ENCODE data around the gene MEF2D. TPM values are rescaled to one million over a fixed set of nuclear protein-coding genes. Genes with fewer than 3 reads are reported as not detected.

The MEF2D gene
- total RNA-seq, 1 experiment from 2014 or later: 27.4 TPM

DNA sequence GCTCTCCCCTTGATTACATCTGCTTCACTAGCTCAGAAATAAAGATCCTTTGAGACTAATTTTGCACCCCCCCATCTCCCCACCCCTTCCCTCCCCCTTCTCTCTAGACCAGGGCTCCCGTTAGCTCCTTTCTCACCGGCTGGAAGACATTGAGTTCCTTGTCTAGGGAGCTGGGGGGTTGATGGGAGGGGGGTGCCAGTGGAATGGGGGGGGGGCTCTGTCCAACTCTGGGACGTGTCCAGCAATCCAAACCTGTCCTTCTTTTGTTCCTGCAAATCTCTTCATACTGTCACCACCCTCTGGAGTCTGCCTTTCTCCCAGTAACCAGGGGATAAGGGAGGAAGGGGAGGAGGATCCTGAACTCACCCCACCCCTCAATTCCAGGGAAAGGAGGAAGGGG, 69.7 kb downstream of the MEF2D start:
- DNase-seq (ENCODE audit: low spot score): no peak

DNA sequence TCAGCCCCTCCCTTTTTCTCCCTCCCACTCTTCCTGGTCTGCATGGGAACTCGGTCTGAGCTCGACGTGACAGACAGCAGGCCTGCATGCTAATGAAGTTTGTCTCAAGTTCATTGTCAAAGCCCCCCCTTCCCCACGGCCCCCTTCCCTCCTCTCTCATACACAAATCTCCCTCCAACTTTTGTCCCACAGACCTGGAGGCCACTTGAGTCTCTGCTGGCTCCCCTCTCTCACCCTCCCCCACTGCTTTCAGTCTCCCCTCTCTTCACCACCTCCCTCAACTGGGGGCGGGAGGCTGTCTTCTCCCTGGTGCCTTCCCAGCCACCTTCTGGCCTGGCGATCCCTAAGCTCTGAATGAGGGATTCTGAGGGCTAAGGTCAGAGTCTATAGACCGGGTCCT, 70.3 kb downstream of the MEF2D start:
- DNase-seq (ENCODE audit: low spot score): no peak

DNA sequence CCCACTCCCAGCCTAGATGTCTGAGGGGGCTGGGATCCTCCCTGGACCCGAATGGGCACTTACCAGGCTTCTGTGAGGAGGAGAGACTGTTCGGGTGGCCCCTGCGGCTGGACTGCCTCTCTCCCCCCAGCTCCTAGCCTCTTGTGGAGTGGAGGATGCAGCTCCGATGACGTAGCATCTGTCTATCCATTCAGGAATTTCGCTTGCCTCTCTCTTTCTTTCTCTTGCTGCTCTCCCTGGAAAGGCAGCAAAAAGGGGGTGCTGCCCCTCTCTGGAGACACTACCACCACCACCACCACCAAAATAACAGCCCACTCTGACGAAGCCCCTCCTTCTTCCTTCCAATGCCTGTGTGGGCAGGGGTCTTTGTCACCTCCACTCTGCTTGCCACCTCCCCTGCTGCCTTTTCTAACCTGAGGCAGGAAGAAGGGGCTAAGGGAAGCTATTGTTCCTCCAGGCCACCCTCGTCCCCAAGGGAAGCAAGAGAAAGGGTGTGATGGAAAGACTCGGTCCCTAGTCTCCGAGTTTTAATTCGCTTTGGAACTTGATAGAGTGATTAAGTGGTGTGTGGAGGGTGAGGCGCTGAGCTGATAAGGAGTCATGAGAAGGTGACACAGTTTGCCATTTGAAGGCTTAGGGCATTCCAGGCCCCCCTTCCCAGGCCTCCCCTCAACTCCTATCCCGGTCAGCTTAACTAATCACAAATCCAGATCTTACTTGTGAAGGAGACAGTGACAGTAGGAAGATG, 71.1 kb downstream of the MEF2D start:
- DNase-seq (ENCODE audit: low spot score): no peak

DNA sequence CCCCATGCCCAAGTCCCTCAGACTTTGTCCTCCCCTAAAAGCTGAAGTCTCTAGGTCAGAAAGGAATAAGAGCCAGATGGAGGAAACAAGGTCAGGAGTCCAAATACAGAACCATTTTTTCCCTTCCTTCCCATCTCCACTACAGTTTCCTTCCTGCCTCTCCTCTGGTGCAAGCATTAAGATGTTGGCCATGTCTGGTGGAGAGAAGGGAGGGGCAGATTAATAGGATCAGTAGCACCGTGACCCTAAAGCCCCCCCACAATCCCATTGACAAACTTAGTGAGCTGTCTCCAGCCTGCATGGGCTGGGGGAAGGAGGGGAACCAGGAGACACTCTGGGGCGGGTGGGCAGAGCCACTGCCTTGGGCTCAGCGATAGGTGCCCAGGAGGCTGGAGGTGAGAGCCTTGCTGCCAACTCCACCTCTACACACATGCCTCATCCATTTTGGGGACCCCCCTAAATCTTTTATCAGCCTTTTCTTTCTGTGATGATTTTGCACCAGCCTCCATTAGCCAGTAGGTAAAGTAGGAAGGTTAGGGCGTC, 71.8 kb downstream of the MEF2D start:
- no peak for DNase-seq (ENCODE audit: low spot score)

DNA sequence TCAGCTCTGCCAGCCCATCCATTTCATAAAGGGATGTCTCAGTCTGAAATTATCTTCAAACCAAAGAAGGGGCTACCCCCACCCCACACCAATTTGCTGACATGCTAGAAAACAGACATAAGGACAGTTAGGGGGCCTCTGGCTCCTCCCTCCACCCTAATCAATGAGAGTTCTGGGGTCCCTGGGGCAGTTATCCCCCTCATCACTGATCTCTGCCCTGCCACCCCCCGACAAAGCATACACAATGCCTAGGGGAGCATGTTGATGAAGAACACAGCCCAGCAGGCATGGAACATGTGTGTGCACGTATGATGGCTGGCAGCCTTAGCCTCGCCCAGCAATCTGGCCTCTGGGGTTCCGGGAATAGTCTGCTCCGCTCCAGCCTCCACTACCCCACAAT, 72.6 kb downstream of the MEF2D start:
- DNase-seq (ENCODE audit: low spot score): no peak

DNA sequence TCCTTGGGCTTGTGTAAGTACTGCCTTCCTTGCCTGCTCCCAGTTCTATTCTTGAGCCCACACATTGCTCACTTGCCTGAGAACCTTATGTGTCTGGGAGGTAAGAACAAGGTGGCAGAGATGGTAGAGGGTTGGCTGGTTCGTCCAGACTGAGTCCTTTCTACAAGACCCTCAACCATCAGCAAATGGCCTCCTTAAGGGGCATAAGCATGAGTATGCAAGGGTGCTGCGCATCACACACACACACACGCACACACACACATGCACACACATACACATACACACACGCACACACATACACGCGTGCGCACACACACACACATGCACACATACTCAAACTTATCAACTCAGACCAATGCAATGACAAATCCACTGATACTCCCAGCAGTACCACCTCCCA, 74.6 kb downstream of the MEF2D start:
- no peak for DNase-seq (ENCODE audit: low spot score)

DNA sequence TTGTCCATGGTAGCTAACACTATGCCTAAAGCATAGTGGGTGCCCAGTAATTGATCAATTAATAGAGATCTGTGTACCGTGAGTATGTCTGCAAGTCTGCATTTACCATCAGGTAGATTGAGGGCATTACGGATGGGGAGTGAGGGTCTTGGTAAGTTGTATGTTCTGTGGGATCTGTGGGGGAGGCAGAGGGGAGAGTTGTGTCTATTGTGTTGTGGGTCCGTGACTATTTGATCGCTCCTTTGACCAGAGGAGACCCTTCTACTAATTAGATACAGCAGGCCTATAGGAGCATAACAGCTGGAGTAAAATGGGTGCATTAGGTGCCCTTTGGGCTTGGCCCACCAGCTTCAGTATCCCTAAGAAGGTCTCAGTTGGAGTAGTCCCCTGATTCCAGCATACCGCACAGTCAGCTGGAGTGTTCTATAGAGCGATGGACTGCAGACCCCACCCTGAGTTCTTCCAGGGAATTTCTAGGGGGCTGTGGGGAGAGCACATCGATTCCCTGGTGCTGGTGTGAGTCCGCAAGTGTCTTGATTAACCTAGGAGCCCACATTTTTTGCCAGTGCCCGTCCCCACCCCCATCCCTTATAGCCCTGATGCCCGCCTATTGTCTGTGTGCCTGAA, 75.7 kb downstream of the MEF2D start:
- DNase-seq (ENCODE audit: low spot score): no peak

DNA sequence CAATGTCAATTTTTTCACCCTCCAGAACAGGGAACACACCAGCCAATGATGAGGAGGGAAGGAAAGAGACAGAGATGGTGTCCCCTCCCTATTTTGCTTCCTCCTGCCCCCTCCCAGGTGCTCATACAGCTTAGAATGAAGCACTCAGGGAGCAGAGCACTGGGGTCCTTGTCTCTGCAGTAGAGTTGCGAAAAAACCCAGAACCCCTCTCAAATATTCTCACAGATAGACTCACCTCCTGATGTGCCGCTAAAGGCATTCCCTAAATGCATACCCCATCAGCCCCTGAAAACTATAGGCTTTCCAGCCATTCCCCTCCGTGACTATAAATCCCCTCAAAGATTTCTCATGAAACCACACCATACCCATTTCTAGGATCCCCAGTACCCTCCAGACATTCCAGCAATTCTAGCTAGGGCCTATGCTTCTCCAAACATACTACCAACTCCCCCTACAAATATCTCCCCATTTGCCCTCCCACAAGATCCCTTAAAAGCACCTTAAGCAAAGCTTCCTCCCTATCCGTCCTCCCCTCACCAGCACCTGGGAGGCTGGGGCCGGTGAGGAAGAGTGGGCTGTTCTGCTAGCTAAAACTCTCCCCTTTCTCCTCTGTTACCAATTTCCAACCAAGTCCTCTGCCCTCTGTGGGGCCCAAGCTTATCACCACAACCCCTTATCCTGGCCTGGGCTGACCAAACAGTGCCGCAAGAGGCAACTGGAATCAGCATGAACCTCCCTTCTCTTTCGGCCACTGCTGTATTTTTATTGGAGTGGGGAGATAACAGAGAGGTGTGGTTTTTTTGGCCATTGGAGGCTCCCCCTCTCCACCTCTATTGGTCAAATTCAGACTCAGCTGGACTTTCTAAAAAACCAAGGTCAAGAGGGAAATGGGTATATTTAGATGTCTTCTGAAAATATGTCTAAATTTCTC, 76.9 kb downstream of the MEF2D start:
- no peak for DNase-seq (ENCODE audit: low spot score)

DNA sequence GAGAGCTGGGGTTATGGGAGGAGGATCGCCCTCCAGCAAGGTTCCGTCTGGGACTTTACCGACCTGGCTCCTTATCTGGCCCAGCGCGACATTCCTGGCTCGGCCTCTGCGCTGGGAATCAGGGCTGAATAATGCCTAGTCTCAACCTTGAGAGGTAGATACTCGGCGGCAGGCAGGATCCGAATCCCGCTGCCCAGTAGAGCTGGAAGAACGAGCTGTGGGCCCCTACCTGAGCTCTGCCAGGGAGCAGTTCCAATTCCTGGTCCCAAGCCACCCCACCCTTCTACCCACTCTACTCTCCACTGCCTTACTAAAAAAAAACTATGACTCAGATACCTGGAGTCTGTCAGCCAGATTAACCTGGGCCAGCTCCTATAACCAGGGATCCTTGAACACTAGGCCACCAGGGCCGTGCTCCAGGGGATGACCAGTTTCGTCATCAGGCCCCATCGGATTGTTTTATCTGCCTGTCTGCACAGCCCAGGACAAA, 77.9 kb downstream of the MEF2D start:
- no peak for DNase-seq (ENCODE audit: low spot score)

DNA sequence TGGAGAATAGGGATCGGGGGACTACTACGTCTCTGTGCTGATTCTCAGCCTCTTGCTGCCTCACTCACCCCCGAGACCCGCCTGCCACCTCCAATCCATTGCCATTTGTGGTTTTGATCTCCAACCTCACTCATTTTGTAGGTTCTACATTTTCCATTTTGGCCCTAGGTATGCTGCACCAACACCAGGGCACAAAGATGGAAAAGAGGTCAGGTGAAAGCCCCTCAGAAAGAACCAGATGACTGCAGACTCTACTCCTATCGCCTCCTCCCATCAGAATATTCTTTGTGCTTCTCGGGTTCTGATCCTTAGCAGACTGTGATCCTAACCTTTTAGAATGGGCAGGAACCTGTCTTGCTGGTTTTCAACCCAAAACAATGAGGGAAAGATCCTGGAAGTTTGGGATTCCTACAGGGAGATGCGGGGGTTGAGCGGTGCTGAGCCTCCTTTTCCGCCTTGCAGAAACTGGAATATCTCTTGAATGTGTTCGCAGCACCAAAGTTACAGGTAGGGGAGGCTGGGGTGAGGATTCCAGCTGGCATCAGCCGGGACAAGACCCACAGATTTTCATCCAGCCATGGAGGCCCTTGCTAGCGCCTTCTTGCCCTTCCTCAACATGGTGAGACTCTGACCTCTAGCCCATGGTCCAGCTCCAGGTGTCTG, 78.5 kb downstream of the MEF2D start:
- DNase-seq (ENCODE audit: low spot score): no peak

DNA sequence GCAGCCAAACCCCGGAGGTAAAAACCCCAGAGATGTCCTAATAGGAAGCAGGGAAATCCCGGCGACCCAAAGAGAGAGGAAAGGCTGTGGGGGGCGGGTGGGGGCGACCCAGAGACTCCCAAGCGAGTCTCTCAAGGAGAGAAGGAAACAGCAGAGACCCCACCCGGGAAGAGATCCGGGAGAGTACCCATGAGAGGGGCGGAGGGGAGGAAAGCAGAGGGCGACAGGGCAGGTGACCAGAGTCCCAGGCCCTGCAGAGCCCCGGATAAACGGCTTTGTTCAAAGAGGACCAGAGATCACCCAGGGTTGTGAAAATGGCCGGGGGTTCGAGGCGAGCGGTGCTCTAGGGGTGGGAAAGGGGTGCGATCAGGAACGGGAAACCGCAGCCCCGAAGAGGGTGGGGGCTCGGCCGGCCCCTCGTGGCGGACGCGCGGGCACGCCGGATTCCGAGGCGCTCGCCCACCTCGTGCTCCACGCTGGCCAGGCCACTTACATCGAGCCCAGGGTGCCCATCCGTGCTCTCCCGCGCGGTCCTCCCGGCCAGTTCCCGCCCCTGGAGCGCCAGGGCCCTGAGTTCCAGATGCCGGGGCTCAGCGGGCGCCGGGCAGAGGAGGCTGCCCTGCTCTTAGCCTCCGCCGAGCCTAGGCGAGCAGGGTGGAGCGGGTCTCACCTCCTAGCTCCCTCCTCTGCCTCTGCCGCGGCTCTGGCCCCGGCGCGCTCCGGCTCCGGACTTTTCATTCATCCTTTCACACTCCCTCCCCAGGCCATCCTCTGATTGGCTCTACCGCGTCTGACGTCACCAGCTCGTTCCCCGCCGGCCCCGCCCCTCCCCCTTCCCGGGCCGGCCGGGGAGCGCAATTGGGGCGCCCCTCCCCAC, 79.3 kb downstream of the MEF2D start:
- no peak for DNase-seq (ENCODE audit: low spot score)

DNA sequence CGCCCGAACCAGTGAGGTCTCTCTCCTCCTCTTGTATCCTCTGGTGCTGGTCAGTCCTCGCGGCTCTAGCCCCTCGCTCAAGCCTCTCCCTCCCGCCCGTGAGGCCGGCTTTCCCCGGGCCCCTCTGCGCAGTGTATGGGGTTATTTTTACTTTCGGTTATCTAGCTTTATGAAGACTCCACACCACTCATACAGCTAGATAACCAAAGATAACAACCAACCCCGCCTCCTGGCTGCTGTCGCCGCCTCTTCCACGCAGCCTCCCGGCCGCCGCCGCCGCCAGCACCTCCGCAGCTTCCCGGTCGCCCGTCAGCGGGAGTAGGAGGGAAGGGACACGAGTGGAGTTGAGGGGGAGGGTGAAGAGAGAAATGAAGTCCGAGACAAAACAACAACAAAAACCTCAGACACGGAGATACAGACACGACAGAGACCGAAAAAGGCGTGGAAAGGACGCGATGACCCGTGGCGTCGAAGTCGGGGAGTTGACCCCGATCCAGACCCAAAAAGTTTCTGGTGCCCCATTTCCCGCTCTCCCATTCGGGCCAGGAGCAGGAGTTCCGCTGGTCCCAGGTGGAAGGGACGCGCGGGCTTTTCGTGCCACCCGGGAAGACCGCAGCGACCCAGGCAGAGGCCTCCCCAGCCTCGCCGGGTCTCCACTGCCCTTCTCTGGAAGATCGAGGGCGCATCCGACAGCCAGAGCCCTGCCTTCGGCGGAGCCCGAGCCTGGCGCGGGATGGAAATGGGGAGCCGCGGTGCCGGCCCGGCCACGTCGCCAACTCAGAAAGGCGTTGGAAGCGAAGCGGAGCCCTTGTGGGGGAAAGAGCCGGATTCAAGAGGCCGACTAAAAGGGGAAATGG, 80.1 kb downstream of the MEF2D start:
- no peak for DNase-seq (ENCODE audit: low spot score)

DNA sequence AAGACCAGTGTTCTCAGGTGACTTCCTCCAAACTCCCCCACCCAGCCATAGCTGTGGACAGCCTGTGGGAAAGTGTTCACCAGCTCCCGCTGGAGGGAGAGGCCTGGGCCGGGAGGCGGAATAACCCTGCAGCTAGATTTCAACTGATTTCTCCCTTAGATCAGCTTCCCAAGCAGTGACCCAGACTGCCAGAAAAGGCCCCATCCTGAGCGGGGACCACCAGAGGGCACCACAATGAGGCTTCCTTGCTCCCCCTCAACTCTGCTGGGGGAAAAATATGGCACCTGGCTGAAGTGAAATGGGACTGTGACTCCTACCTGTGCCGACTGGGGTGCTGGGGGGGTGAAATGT, 80.7 kb downstream of the MEF2D start:
- DNase-seq (ENCODE audit: low spot score): no peak

DNA sequence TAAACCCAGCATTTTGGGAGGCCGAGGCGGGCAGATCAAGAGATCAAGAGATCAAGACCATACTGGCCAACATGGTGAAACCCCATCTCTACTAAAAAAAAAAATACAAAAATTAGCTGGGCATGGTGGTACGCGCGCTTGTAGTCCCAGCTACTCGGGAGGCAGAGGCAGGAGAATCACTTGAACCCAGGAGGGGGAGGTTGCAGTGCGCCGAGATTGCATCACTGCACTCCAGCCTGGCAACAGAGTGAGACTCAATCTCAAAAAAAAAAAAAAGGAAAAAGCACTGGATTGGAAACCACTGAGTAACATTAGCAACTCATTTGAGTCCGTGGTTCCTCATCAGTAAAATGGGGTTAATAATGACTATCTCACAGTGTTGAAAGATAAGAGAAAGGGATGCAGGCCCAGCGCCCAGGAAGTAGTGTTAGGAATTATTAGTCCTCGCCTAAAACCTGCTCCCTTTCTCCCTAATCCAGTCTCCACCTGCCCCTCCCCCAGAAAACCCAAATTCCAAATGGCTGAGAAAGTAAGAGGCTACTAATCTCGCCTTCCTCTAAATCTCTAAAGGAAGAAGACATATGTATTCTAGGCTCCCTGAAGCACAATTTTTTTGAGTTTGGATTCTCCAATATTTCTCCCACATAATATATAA, 82.0 kb downstream of the MEF2D start:
- no peak for DNase-seq (ENCODE audit: low spot score)

DNA sequence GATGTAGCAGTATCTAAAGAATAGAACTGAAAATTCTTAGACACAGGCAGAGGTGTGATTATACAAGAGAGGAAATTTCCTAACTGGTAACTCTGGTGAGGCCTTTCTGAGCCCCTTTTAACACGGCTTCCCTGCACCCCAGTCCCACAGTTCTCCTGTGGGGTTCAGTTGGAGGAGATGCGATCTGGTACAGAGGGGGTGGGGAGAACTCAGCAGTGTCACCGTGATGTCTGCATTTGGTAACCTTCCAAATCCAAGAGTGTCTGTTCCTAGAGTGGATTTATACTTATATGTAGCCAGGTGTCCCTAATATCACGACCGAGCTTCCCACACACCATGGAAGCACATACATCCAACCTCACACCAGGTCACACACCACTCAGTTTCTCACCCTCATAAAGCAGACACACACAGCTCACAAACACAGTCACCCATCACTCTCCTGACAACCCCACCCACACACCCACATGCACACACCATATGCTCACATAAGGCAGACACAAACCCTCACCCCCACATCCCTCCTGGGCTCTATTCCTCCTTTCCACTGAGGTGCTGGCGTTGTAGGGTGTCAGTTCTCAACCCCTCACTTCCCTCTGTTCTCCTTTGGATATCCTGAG, 83.1 kb downstream of the MEF2D start:
- no peak for DNase-seq (ENCODE audit: low spot score)

DNA sequence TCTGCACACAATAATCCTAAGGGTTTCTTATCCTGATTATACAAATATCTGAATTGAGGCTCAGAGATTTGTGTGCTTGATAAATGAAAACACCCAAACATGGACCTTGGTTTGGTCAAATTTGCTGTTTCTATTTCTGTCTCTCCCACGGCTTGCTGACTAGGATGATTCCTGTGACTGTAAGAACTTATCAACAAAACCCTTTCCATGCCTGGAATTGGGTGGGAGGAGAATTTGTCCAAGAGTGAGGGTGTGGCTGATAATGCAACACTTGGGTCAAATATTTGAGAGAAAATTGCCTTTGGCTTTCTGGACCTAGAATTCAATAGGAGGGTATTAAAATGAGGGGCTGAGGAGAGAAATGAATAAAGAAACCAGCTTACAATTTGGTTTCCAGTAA, 83.6 kb downstream of the MEF2D start:
- no peak for DNase-seq (ENCODE audit: low spot score)

DNA sequence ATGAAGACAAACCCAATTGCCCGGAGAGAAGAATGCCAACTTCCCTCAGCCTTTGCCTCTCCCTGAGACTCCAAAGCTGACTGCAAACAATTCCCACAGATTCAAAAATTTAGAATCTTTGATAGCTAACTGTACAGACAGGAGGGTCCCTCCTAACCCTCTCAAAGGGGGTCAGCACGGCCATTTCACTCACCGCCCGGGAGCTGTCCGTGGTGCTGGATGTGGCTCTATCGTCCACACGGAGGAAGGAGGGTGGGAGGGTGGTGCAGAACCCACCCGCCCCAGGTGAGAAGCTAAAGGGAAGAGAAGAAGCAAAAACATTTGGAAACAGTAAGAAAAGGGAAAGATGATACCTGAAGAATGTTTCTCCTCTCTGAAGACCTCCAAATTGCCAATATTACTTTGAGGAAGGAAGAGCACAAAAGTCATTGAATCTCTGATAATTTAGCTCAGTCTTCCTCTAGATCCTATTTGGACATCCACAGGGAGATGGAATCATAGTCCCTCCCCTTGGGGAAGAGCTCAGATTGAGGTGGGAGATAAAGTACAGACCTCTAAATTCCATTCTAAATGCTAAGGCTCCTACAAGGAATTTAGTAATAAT, 86.0 kb downstream of the MEF2D start:
- DNase-seq (ENCODE audit: low spot score): no peak

Data from HT-29 (cell line).